GM19463 (cell line): Measurements from ENCODE around the gene SLC1A2.

Source experiments
- ATAC-seq: cut with Tn5 transposase; IDR thresholded peaks from one replicate; pipeline ENCODE4 v1.9.1; 2021; ENCODE audit warnings: mild to moderate bottlenecking, moderate library complexity; ENCODE audit not compliant: unreplicated experiment

The SLC1A2 gene

DNA sequence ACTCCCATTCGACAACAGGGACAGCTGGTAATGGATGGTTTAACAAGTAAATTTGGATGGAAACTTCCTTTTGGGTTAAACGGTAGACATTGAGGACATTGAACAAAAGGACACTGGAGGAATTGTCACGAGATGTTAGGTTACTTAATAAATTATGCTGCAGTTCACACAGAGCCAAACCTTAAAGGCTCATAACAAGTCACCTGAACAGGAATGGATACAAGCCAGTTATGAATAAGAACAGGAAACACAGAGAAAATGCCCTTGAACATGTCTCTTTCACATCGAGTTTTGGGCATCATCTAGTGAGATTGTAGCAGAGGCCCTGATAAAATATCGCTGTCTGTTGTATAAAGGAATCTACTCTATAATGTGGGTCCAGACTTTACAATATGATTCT, 214.7 kb downstream of the SLC1A2 start:
- no peak for ATAC-seq
